ENCODE data around the gene GAS7. TPM values are rescaled to one million over a fixed set of nuclear protein-coding genes. Genes with fewer than 3 reads are reported as not detected.

The GAS7 gene
- total RNA-seq, 1 experiment from 2014 or later, result 4.1 TPM

GRCh38 chr17:9874722-9875121 is 323.7 kb downstream of the GAS7 start:
- TF ChIP-seq CBX3 (IDR thresholded peaks at IDR 0.05; ENCODE audit: low read depth) (no peak), JUND (IDR thresholded peaks at IDR 0.05) (no peak), REST (IDR thresholded peaks at IDR 0.05; ENCODE audit: low read depth) (no peak), CTCF (IDR thresholded peaks at IDR 0.05 in 2 of 3, conservative IDR thresholded peaks at IDR 0.05 in 1 of 3; ENCODE audit: borderline replicate concordance in 1 of 3, insufficient read depth in 1 of 3, low read depth in 2 of 3, low read length in 2 of 3) (peak in 2 of 3 experiments; percentile 5 to 20; a peak in 2 of 6 replicates), EZH2 (IDR thresholded peaks at IDR 0.05) (no peak), RAD21 (IDR thresholded peaks at IDR 0.05; ENCODE audit: low read depth) (no peak), ZFX (IDR thresholded peaks at IDR 0.05) (no peak), CEBPB (IDR thresholded peaks at IDR 0.05; ENCODE audit: low read depth) (no peak)
- BruUV-seq (replicated peaks), result no TSS peak
- Histone ChIP-seq H3K9me2 (ENCODE audit: insufficient read depth) (no peaks in the 10 kb centered on the region), H3K4me2 (ENCODE audit: low read length) (no peak overlapping the region), H4K20me1 (ENCODE audit: insufficient read depth) (no peaks in the 10 kb centered on the region), H3K4me3 (replicated peaks in 1 of 2; ENCODE audit: low read depth in 1 of 2, low read length in 2 of 2) (no peak overlapping the region), H3K36me3 (ENCODE audit: control insufficient read depth in 1 of 2, insufficient read depth in 2 of 2, low read length in 2 of 2) (no peaks in the 10 kb centered on the region), H3K27ac (ENCODE audit: low read depth, low read length) (no peak overlapping the region), H3K4me1 (ENCODE audit: control insufficient read depth in 1 of 2, insufficient read depth in 2 of 2, low read length in 2 of 2) (peaks cover 0 to 11% of the 10 kb centered on the region in 2 experiments; a peak in 2 of 4 replicates), H3K27me3 (ENCODE audit: insufficient read depth, low read length) (no peaks in the 10 kb centered on the region), H3K79me2 (ENCODE audit: insufficient read depth, low read length) (no peaks in the 10 kb centered on the region), H3K9ac (ENCODE audit: low read length) (no peak overlapping the region), H3K9me3 (ENCODE audit: control insufficient read depth in 1 of 2, insufficient read depth in 1 of 2, low read depth in 1 of 2, low read length in 2 of 2) (no peaks in the 10 kb centered on the region), H2AFZ (ENCODE audit: low read depth, low read length, poor library complexity, severe bottlenecking) (no peak overlapping the region)
- intact Hi-C loops (cut with micrococcal nuclease), result no loop called here
- RAD21 ChIA-PET (ENCODE audit: low non-redundant PET in 1 of 2, low total read pairs in 2 of 2, uncharacterized antibody in 2 of 2, unreplicated experiment in 2 of 2), result no interaction called here
- DNase-seq (ENCODE audit: low read depth, low spot score), result no peak
- POLR2A ChIA-PET, result no interaction called here
- CTCF ChIA-PET, result no interaction called here
- peak; percentile 53; the same call in 1 of the 2 replicates for ATAC-seq

Data from HCT116 (cell line).